ENCODE results near the gene SLCO2A1. TPM values are rescaled to one million over a fixed set of nuclear protein-coding genes. Genes with fewer than 3 reads are reported as not detected.

Gene SLCO2A1
- total RNA-seq, 1 donor, result 0.36 TPM

DNA sequence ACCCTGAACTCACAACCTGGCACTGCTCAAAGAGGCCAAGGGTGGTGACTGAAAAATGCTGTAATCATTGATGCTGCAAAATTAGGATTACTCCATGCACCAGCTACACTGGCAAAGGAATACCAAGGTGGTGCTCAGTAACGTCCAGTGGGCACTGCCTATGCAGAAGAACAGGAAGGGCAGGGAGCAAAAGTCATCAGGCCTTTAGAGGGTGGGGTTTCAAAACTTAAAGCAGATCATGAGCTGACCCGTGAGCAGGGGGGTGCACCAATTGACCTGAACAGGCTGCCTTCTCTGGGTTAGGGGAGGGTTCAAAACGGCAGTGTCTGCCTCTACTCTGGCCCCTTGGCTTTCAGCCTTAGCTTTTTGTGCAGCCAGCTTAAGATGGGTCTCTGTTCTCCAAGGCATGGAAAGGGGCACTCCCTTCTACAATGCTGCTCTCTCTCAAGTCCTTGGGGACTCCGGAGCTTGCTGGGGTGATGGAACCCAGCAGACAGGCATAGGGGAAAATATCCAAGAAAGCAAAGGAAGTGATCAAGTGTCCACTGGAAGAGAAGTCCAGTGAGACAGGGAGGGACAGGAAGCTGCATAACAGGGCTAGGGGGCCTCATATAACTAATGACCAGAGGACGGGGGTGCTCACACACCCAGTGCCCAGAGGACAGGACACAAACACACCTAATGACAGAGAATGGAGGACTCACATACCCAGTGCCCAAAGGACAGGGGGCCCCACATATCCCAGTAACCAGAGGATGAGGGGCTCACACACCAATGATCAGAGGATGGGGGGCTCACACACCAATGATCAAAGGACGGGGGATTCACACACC lies 145.5 kb downstream of the SLCO2A1 start:
- Histone ChIP-seq H3K9me3 (ENCODE audit: low read depth, low read length) (no peaks in the 10 kb centered on the region), H3K4me3 (ENCODE audit: insufficient read depth, low read length) (no peak overlapping the region), H3K36me3 (ENCODE audit: insufficient read depth, low read length) (no peaks in the 10 kb centered on the region), H3K4me1 (ENCODE audit: insufficient read depth, low read length) (no peaks in the 10 kb centered on the region), H3K4me2 (ENCODE audit: insufficient read depth, low read length) (no peak overlapping the region), H2AFZ (ENCODE audit: low read length) (no peak overlapping the region), H3K27ac (ENCODE audit: low read depth, low read length) (no peak overlapping the region), H3K27me3 (ENCODE audit: insufficient read depth, low read length) (no peaks in the 10 kb centered on the region), H4K20me1 (ENCODE audit: insufficient read depth, low read length) (no peaks in the 10 kb centered on the region), H3K79me2 (ENCODE audit: insufficient read depth, low read length) (no peaks in the 10 kb centered on the region)
- TF ChIP-seq, protein P1, sequence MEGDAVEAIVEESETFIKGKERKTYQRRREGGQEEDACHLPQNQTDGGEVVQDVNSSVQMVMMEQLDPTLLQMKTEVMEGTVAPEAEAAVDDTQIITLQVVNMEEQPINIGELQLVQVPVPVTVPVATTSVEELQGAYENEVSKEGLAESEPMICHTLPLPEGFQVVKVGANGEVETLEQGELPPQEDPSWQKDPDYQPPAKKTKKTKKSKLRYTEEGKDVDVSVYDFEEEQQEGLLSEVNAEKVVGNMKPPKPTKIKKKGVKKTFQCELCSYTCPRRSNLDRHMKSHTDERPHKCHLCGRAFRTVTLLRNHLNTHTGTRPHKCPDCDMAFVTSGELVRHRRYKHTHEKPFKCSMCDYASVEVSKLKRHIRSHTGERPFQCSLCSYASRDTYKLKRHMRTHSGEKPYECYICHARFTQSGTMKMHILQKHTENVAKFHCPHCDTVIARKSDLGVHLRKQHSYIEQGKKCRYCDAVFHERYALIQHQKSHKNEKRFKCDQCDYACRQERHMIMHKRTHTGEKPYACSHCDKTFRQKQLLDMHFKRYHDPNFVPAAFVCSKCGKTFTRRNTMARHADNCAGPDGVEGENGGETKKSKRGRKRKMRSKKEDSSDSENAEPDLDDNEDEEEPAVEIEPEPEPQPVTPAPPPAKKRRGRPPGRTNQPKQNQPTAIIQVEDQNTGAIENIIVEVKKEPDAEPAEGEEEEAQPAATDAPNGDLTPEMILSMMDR (IDR thresholded peaks at IDR 0.05; ENCODE audit: extremely low read depth, low read depth, low read length), result no peak
- no peak for DNase-seq (ENCODE audit: insufficient read length, low spot score, missing footprints)

DNA sequence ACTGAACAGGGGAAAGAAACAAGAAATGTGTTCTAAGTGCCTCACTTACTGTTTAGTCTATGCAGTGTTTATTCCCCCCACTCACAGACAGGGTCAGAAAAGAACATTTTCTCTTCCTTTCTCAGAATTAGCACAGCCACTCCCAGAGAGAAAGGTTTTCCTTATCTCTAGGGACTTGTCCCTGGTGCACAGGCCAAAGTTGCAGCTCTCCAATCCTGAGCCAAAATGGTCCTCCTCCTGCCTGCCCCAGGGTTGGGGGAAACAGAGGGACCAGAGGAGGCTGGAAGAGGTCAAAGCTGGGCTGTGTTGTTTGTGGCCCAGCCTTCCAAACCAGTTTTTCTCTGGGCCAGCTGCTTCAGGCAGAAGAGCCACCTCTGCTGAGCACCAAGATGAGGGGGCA lies 146.1 kb downstream of the SLCO2A1 start:
- H3K27me3 ChIP-seq (ENCODE audit: insufficient read depth, low read length), result no peaks in the 10 kb centered on the region
- DNase-seq (ENCODE audit: insufficient read length, low spot score, missing footprints), result no peak

DNA sequence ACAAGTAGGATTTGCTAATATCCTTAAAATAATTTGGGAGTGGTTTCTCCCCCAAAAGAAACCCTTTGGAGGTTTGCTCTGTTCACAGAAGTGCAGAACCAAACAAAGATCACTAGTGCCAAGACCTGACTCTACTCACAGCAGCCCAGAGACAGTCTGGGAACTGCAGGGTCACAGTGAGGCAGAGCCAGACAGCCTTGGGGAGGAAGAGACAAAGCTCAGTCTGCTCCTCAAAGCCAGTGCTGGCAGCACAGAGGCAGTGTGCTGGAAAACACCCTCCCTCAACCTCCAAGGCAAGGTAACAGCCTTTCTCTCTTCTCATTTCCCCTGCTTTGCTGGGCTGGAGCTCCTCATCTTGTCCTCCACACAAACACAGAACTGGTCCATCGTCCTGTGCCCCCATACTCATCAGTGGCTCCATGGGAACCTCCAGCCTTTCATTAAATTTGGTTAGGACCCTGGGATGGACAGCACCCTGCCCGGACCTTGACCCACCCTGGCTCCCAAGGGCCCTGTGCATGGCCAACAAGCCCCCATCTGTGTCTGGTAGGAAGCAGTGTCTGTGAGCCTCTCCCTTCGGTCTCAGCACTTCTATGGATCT lies 146.6 kb downstream of the SLCO2A1 start:
- no peaks in the 10 kb centered on the region for H3K27me3 ChIP-seq (ENCODE audit: insufficient read depth, low read length)
- no peak overlapping the region for H3K4me2 ChIP-seq (ENCODE audit: insufficient read depth, low read length)

More for the DNA sequence above, 146.1 kb downstream of the SLCO2A1 start:
- H4K20me1 ChIP-seq (ENCODE audit: insufficient read depth, low read length), result no peaks in the 10 kb centered on the region
- no peak overlapping the region for H2AFZ ChIP-seq (ENCODE audit: low read length)
- no peaks in the 10 kb centered on the region for H3K79me2 ChIP-seq (ENCODE audit: insufficient read depth, low read length)
- TF ChIP-seq, protein P1 (IDR thresholded peaks at IDR 0.05; ENCODE audit: extremely low read depth, low read depth, low read length), result no peak
- H3K9me3 ChIP-seq (ENCODE audit: low read depth, low read length), result no peaks in the 10 kb centered on the region
- no peak overlapping the region for H3K4me2 ChIP-seq (ENCODE audit: insufficient read depth, low read length)
- H3K27ac ChIP-seq (ENCODE audit: low read depth, low read length), result no peak overlapping the region
- no peak overlapping the region for H3K4me3 ChIP-seq (ENCODE audit: insufficient read depth, low read length)
- no peaks in the 10 kb centered on the region for H3K4me1 ChIP-seq (ENCODE audit: insufficient read depth, low read length)
- H3K36me3 ChIP-seq (ENCODE audit: insufficient read depth, low read length), result no peaks in the 10 kb centered on the region

More for the DNA sequence above, 146.6 kb downstream of the SLCO2A1 start:
- Histone ChIP-seq H4K20me1 (ENCODE audit: insufficient read depth, low read length) (no peaks in the 10 kb centered on the region), H3K36me3 (ENCODE audit: insufficient read depth, low read length) (no peaks in the 10 kb centered on the region), H3K4me3 (ENCODE audit: insufficient read depth, low read length) (no peak overlapping the region), H3K27ac (ENCODE audit: low read depth, low read length) (no peak overlapping the region), H2AFZ (ENCODE audit: low read length) (no peak overlapping the region), H3K9me3 (ENCODE audit: low read depth, low read length) (no peaks in the 10 kb centered on the region), H3K4me1 (ENCODE audit: insufficient read depth, low read length) (no peaks in the 10 kb centered on the region), H3K79me2 (ENCODE audit: insufficient read depth, low read length) (no peaks in the 10 kb centered on the region)
- DNase-seq (ENCODE audit: insufficient read length, low spot score, missing footprints), result no peak
- TF ChIP-seq, protein P1 (IDR thresholded peaks at IDR 0.05; ENCODE audit: extremely low read depth, low read depth, low read length), result no peak

All from osteoblast (primary cell).